Measurements from ENCODE around the gene SLC43A3.

SLC43A3 gene

DNA sequence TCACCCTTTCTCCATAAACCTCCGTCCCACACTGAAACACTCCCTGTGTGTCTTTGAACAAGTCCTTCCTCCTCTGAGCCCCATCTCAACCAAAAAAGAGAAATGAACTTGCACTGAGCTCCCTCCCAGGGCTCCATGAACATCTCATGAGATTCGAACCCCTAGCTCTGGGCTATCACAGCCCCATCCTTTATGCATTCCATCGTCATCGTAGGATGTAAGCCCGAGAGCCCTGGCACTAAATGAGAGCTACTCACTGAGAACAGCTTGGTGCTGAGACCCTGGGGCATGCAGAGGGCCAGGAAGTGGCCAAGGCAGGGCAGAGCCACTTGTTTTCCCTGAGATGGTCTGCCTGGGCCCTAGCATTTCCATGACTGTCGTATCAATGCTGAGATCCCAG, 12.9 kb upstream of the SLC43A3 start:
- no peak for DNase-seq (ENCODE audit: low spot score)
- H3K27ac ChIP-seq = no peak overlapping the region
- ChIA-PET CTCF (interaction anchor here (0.6 kb wide), 1 partner anchor 1987 kb away, joined by 3 read pairs; no protein-coding TSS in a partner anchor), POLR2A (ENCODE audit: low non-redundant PET) (no interaction called here)
- TF ChIP-seq, protein P1, sequence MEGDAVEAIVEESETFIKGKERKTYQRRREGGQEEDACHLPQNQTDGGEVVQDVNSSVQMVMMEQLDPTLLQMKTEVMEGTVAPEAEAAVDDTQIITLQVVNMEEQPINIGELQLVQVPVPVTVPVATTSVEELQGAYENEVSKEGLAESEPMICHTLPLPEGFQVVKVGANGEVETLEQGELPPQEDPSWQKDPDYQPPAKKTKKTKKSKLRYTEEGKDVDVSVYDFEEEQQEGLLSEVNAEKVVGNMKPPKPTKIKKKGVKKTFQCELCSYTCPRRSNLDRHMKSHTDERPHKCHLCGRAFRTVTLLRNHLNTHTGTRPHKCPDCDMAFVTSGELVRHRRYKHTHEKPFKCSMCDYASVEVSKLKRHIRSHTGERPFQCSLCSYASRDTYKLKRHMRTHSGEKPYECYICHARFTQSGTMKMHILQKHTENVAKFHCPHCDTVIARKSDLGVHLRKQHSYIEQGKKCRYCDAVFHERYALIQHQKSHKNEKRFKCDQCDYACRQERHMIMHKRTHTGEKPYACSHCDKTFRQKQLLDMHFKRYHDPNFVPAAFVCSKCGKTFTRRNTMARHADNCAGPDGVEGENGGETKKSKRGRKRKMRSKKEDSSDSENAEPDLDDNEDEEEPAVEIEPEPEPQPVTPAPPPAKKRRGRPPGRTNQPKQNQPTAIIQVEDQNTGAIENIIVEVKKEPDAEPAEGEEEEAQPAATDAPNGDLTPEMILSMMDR (conservative IDR thresholded peaks at IDR 0.05; ENCODE audit: low read depth) = no peak

DNA sequence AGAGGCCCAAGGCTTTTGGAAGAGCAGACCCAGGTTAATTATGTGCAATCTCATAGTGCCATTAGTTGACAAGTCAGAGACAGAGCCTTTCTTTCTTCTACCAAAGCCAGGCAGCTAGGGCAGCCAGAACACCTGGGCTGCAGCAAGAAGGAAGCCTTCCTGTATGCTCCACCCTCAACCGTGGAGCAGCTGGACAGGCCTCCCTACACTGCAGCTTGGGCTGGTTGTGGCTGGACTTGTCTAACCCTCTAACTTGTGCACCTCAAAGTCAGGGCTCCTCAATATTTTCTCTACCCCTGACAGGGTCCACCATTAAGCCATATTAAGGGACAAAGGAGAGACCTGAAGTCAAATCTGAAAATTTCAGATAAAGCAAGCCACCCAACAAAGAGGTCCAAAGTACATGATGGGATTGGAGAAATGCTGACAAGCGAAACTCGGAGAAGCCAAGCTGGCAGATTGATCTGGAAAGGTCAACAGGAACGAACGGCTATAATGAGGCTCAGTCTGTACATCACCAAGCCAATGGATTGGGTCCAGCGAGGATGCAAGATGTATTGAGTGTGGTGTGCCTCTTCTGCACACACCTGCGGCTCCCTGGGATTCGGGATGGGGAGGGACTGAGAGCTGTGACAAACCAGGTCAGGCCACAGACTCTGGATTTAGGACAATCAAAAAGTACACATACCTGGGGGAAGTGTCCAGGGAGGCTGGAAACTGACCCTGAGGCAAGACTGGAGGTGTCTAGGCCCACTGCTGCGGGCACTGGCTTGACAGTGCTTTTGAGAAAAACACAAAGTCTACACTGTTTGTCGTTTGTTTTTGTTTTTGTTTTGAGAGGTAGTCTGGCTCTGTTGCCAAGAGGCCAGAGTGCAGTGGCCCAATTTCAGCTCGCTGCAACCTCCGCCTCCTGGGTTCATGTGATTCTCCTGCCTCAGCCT, 11.7 kb upstream of the SLC43A3 start:
- ChIA-PET POLR2A (ENCODE audit: low non-redundant PET) (no interaction called here), CTCF (no interaction called here)
- TF ChIP-seq, protein P1 (conservative IDR thresholded peaks at IDR 0.05; ENCODE audit: low read depth) = no peak
- no peak overlapping the region for H3K27ac ChIP-seq
- no peak for DNase-seq (ENCODE audit: low spot score)

DNA sequence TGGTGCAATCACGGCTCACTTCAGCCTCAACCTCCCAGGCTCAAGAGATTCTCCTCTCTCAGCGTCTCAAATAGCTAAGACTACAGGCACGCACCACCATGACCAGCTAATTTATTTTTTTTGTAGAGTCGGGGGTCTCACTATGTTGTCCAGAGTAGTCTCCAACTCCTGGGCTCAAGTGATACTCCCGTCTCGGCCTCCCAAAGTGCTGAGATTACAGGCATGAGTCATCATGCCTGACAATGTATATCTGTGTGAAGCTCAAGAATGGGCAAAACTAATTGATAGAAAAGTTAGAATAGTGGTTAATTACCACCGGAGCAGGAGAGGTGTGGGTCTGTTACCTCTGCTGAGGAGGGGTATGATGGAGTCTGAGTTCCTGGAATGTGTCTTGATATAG, 9.1 kb upstream of the SLC43A3 start:
- no peak for DNase-seq (ENCODE audit: low spot score)
- H3K27ac ChIP-seq = peak overlapping the region; percentile 84
- ChIA-PET POLR2A (ENCODE audit: low non-redundant PET) (no interaction called here), CTCF (interaction anchor here (0.8 kb wide), 1 partner anchor 22 kb away, joined by 3 read pairs; no protein-coding TSS in a partner anchor)
- TF ChIP-seq, protein P1 (conservative IDR thresholded peaks at IDR 0.05; ENCODE audit: low read depth) = no peak

DNA sequence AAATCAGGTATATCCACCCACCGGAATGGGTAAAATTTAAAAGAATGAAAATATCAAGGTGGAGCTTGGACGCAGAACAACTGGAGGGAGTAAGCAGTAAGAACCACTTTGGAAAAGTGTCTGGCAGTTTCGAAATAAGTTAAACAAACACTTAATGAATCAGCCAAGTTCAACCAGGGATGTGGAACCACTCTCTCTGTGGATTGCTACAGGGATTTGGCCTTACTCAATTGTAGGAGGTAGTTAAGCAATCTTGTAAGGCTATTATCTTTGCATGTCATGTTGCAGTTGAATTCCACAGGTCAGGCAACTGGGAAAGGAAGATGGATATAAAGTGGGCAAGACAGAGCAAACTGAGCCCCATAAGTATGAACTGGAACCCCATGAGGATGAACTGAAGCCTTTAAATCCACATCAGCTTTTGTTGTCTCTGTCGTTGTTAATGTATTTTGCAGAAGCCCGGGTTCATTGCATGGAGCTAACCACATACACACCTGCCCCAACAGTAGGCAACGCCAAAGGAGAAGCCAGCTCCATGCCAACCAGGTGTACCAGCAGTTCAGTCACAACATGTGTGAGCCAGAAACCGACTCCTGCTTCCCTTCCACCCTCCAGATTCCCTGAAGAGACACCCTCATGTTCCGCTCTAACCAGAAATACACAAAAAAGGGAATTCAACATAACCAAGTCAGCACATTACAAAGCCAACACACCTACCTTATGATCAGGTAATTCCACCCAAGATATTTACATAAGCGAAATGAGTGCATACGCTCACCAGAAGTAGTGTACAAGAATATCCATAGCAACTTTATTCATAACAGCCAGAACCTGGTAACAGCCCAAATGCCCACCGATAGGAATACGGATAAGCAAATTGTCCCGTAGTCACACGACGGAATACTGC, 8.0 kb upstream of the SLC43A3 start:
- H3K27ac ChIP-seq = peak overlapping the region; percentile 84
- peak; percentile 85 for DNase-seq (ENCODE audit: low spot score)
- POLR2A ChIA-PET (ENCODE audit: low non-redundant PET) = no interaction called here
- CTCF ChIA-PET = no interaction called here
- TF ChIP-seq, protein P1 (conservative IDR thresholded peaks at IDR 0.05; ENCODE audit: low read depth) = no peak

DNA sequence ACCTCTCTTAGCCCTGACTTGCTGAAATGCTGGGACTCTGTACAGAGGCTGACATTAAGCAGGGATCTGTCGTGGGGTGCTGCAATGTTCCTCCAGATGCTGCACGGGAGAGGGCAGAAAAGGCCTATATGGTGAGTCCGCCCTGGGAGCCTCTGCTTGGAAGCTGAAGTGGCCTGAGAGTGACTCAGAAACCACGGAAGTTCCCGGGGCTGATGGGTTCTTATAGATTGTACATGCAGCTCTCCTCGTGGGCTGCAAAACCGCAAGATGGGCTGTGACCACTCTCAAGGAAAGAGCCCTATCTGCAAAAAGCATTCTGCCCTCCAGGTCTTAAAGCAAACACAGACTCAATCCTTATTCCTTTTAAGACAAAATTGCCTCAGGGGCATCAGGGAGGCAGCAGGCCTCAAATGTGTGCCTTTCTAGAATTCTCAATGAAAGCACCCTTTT, 5.8 kb upstream of the SLC43A3 start:
- CTCF ChIA-PET = no interaction called here
- POLR2A ChIA-PET (ENCODE audit: low non-redundant PET) = no interaction called here
- 0 out of 2 replicates have a peak overlapping the region, but pooled peaks have one; percentile 17 for H3K27ac ChIP-seq
- TF ChIP-seq, protein P1 (conservative IDR thresholded peaks at IDR 0.05; ENCODE audit: low read depth) = no peak
- DNase-seq (ENCODE audit: low spot score) = no peak

DNA sequence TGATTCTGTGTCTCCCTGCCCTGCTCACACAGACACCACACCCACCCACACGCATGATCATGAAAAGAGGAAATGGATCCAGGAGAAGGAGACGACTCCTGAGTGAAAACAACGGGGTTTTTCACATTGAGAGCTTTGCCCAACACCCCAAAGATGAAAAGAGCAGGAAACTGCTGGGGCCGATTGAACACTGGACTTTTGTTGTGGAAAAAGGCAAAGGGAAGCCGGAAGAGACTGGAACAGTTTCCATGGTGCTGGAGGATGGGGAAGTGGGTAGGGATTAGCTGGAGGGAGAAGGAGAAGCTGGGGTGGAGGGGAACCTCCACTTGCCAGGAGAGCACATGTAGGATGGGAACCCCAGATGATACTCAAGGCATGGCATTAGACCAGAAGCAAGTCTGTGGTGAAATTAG, 5.2 kb upstream of the SLC43A3 start:
- DNase-seq (ENCODE audit: low spot score) = no peak
- ChIA-PET CTCF (interaction anchor here (0.6 kb wide), 1 partner anchor 158 kb away, joined by 7 read pairs; no protein-coding TSS in a partner anchor), POLR2A (ENCODE audit: low non-redundant PET) (no interaction called here)
- TF ChIP-seq, protein P1 (conservative IDR thresholded peaks at IDR 0.05; ENCODE audit: low read depth) = no peak
- 0 out of 2 replicates have a peak overlapping the region, but pooled peaks have one; percentile 17 for H3K27ac ChIP-seq
